Activated CD8-positive, alpha-beta T cell treated with anti-CD3 and anti-CD28 coated beads for 36 hours (primary cell): ENCODE measurements around the gene FXYD2. TPM values are rescaled to one million over a fixed set of nuclear protein-coding genes. Genes with fewer than 3 reads are reported as not detected.

Experiments
- ATAC-seq: fragments of 200-7000 bp; cut with Tn5 transposase; one replicate; pipeline ENCODE4 v1.10.0; 2021; ENCODE audit warnings: mild to moderate bottlenecking, moderate library complexity
- CTCF ChIA-PET: fragments of 350-600 bp; sonication (Branson Sonifier 250); formaldehyde crosslinking; loops from one replicate; lab custom pipeline; 2021; ENCODE audit warnings: antibody characterized with exemption; lab: Charles Lee
- POLR2A ChIA-PET: fragments of 350-600 bp; sonication (Branson Sonifier 250); formaldehyde crosslinking; loops from one replicate; lab custom pipeline; 2021; ENCODE audit warnings: antibody characterized with exemption; lab: Charles Lee
- DNase-seq: peaks from one replicate; pipeline ENCODE4 v3.0.0-alpha.2; 2020
- H3K27ac Mint-ChIP-seq: one replicate; pipeline ENCODE4 v1.8.0; 2021; ENCODE audit warnings: mild to moderate bottlenecking, mixed read lengths
- H3K27me3 Mint-ChIP-seq: one replicate; pipeline ENCODE4 v1.8.0; 2021; ENCODE audit warnings: mixed read lengths
- H3K36me3 Mint-ChIP-seq: one replicate; pipeline ENCODE4 v1.8.0; 2021; ENCODE audit warnings: low read depth, mixed read lengths
- H3K4me1 Mint-ChIP-seq: one replicate; pipeline ENCODE4 v1.8.0; 2021; ENCODE audit warnings: low read depth, mixed read lengths
- H3K4me3 Mint-ChIP-seq: one replicate; pipeline ENCODE4 v1.8.0; 2021; ENCODE audit warnings: mild to moderate bottlenecking, moderate library complexity, mixed read lengths
- H3K9me3 Mint-ChIP-seq: one replicate; pipeline ENCODE4 v1.8.0; 2021; ENCODE audit warnings: mixed read lengths
- CTCF ChIP-seq: fragments of 200-600 bp; IDR thresholded peaks from one replicate; pipeline ENCODE4 v1.8.0; 2022; ENCODE audit warnings: antibody characterized with exemption, mild to moderate bottlenecking
- intact Hi-C: fragments of 100-400 bp; cut with micrococcal nuclease; formaldehyde crosslinking; loops from one replicate; pipeline ENCODE4 v1.10.0; 2022
- total RNA-seq, 2 experiments: library from RNA; stranded (reverse); gene quantifications; one replicate each; pipeline ENCODE4 v1.2.3, GENCODE V29; 2021

FXYD2 gene
- total RNA-seq, 2 experiments from 2014 or later: 6.7 to 7.2 TPM

GRCh38 chr11:117855186-117855845 is 30.8 kb upstream of the FXYD2 start:
- no peak for ATAC-seq
- peaks cover 2% of the 10 kb centered on the region for H3K36me3 Mint-ChIP-seq
- no peak overlapping the region for H3K4me3 Mint-ChIP-seq
- peaks cover 2% of the 10 kb centered on the region for H3K27me3 Mint-ChIP-seq
- H3K4me1 Mint-ChIP-seq: peaks cover 8% of the 10 kb centered on the region
- CTCF ChIA-PET: interaction anchor here (1.1 to 5.7 kb wide), 5 partner anchors 9 to 197 kb away, joined by 3 to 28 read pairs (median 8); no protein-coding TSS in a partner anchor
- peaks cover 9% of the 10 kb centered on the region for H3K9me3 Mint-ChIP-seq
- POLR2A ChIA-PET: no interaction called here
- DNase-seq: no peak
- no peak overlapping the region for H3K27ac Mint-ChIP-seq
- intact Hi-C loops: no loop called here
- no peak for TF ChIP-seq CTCF

GRCh38 chr11:117852309-117852708 is 27.8 kb upstream of the FXYD2 start:
- DNase-seq (no peak), ATAC-seq (no peak)
- no peak for TF ChIP-seq CTCF
- Mint-ChIP-seq H3K27me3 (peaks cover 2% of the 10 kb centered on the region), H3K4me3 (no peak overlapping the region), H3K27ac (no peak overlapping the region), H3K9me3 (peaks cover 9% of the 10 kb centered on the region), H3K4me1 (peaks cover 14% of the 10 kb centered on the region), H3K36me3 (peaks cover 2% of the 10 kb centered on the region)
- intact Hi-C loops: no loop called here
- CTCF ChIA-PET: interaction anchor here (3.1 to 6.0 kb wide), 3 partner anchors 8 to 201 kb away, joined by 21 to 28 read pairs (median 24); no protein-coding TSS in a partner anchor
- POLR2A ChIA-PET: interaction anchor here (1.5 kb wide), 1 partner anchor 9 kb away, joined by 5 read pairs; no protein-coding TSS in a partner anchor

GRCh38 chr11:117851852-117852251 is 27.3 kb upstream of the FXYD2 start:
- TF ChIP-seq CTCF: no peak
- peaks cover 9% of the 10 kb centered on the region for H3K9me3 Mint-ChIP-seq
- intact Hi-C loops: no loop called here
- POLR2A ChIA-PET: interaction anchor here (1.5 kb wide), 1 partner anchor 9 kb away, joined by 5 read pairs; no protein-coding TSS in a partner anchor
- CTCF ChIA-PET: interaction anchor here (1.3 to 6.0 kb wide), 4 partner anchors 8 to 201 kb away, joined by 4 to 28 read pairs (median 22); no protein-coding TSS in a partner anchor
- H3K27me3 Mint-ChIP-seq: no peaks in the 10 kb centered on the region
- peaks cover 2% of the 10 kb centered on the region for H3K36me3 Mint-ChIP-seq
- no peak overlapping the region for H3K4me3 Mint-ChIP-seq
- DNase-seq (no peak), ATAC-seq (no peak)
- peaks cover 14% of the 10 kb centered on the region for H3K4me1 Mint-ChIP-seq
- H3K27ac Mint-ChIP-seq: no peak overlapping the region

GRCh38 chr11:117851106-117851505 is 26.6 kb upstream of the FXYD2 start:
- H3K27me3 Mint-ChIP-seq: no peaks in the 10 kb centered on the region
- no peak for DNase-seq
- peaks cover 2% of the 10 kb centered on the region for H3K36me3 Mint-ChIP-seq
- H3K4me3 Mint-ChIP-seq: no peak overlapping the region
- ATAC-seq: no peak
- TF ChIP-seq CTCF: no peak
- CTCF ChIA-PET: interaction anchor here (1.3 to 6.0 kb wide), 3 partner anchors 77 to 202 kb away, joined by 4 to 28 read pairs (median 24); no protein-coding TSS in a partner anchor
- peaks cover 9% of the 10 kb centered on the region for H3K9me3 Mint-ChIP-seq
- H3K27ac Mint-ChIP-seq: no peak overlapping the region
- intact Hi-C loops: no loop called here
- peaks cover 14% of the 10 kb centered on the region for H3K4me1 Mint-ChIP-seq
- POLR2A ChIA-PET: interaction anchor here (1.5 kb wide), 1 partner anchor 10 kb away, joined by 5 read pairs; no protein-coding TSS in a partner anchor
